NK-92 (cell line): ENCODE data around the gene SOX12.
"Not testable (repeated sequence)": the region's sequence is repeated elsewhere in the genome, so short reads cannot be mapped to it uniquely, and the experiment has no call there.

Experiments
- DNase-seq: peaks from one replicate; lab custom pipeline; 2025; ENCODE audit not compliant: unreplicated experiment; lab: John Stamatoyannopoulos, UW

The SOX12 gene

DNA sequence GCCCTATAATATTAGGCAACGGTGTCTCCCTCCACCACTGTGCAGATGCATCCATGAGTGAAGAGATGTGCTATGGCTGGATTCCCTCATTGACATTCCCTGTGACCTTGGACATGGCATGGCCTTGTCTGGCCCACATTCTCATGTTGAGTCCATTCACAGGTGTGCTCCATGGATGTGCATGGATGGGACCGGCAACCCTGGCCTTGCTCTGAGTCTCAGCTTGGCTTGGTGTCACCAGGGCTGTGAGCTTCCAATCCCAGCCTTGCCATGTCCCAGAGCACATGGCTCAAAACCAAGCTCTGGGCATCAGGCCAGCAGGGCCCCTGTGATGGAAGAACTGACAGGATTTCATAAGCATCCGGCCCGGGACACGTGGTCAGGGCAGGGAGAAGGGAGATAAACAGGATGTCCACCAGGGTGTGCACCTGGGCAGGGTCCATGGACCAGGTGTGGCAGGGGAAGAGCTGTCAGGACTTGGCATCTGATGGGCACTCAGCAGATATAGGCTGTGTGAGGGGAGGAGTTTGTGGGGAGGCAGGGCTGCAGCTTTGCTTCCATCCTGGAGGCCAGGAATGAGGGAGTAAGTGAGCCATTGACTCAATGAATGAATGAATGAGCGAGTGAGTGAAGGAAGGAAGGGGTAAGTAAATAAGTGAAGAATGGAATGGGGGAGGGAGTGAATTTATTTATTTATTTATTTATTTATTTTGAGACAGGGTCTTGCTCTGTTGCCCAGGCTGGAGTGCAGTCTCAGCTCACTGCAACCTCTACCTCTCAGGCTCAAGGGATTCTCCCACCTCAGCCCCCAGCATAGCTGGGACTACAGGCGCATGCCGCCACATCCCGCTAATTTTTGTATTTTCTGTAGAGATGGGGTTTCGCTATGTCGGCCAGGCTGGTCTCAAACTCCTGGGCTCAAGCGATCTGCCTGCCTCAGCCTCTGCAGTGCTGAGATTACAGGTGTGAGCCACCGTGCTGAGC lies 37.2 kb downstream of the SOX12 start:
- DNase-seq, result no peak

GRCh38 chr20:363319-364078 lies 38.1 kb downstream of the SOX12 start:
- DNase-seq, result no peak

GRCh38 chr20:364905-365794 lies 39.8 kb downstream of the SOX12 start:
- DNase-seq, result peak; percentile 29

- no peak for DNase-seq
Measured at GRCh38 chr20:366041-366718, 40.8 kb downstream of the SOX12 start.

DNA sequence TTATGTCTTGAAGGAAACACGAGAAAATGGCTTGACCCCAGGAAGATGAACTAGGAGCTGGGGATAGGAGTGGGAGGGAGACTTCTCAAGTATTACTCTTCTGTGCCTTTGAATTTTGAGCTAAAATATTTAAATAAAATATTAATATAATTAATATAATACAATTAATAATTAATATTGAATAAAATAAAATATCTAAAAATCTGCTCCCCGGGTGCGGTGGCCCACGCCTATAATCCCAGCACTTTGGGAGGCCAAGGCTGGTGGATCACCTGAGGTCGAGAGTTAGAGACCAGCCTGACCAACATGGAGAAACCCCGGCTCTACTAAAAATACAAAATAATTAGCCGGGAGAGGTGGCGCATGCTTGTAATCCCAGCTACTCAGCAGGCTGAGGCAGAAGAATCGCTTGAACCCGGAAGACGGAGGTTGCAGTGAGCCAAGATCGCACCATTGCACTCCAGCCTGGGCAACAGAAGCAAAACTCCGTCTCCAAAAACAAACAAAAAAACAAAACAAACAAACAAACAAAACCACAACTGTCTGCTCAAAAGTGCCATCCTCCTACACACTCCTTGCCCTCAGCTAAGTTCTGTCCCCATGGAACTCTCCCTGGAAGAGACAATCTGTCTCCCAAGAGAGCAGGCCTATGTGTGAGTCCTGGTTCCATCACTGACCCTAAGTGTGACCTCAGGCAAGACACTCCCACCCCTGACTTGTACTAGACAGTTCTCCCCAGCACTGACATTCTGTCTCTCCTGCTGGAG lies 41.5 kb downstream of the SOX12 start:
- DNase-seq, result no peak

DNA sequence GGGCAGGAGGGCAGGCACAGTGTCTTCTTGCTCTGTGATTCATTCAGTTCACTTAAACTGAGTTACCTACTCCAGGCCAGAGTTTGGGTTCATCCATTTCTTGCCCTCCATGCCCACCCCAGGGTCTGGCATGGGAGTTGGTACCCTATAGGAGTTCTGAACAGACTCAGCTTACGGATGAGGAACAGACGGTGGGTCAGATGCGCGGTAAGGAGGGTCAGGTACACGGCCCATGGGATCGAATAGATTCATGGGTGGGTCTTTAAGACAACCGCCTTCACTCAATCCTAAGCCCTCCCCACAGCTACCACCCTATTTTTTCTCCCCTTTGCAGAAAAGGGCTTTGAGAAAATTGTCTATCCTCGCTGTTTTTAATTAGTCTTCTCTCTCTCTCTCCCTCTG lies 42.1 kb downstream of the SOX12 start:
- DNase-seq, result no peak

- no peak for DNase-seq
Measured at GRCh38 chr20:368915-369314, 43.6 kb downstream of the SOX12 start.

DNA sequence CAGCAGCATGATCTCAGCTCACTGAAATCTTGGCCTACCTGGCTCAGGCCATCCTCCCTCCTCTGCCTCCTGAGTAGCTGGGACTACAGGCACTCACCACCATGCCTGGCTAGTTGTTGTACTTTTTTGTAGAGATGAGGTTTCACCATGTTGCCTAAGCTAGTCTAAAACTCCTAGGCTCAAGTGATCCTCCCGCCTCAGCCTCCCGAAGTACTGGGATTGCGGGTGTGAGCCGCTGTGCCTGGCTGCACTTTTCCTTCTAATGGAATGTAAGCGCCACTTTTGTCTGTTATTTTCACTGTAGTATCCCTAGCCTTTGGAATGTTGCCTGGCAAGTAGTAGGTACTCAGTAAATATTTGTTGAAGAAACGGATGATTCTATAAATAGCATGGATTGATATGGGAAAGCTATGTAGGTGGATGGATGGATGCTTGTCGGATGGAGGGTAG lies 44.8 kb downstream of the SOX12 start:
- DNase-seq, result no peak

DNA sequence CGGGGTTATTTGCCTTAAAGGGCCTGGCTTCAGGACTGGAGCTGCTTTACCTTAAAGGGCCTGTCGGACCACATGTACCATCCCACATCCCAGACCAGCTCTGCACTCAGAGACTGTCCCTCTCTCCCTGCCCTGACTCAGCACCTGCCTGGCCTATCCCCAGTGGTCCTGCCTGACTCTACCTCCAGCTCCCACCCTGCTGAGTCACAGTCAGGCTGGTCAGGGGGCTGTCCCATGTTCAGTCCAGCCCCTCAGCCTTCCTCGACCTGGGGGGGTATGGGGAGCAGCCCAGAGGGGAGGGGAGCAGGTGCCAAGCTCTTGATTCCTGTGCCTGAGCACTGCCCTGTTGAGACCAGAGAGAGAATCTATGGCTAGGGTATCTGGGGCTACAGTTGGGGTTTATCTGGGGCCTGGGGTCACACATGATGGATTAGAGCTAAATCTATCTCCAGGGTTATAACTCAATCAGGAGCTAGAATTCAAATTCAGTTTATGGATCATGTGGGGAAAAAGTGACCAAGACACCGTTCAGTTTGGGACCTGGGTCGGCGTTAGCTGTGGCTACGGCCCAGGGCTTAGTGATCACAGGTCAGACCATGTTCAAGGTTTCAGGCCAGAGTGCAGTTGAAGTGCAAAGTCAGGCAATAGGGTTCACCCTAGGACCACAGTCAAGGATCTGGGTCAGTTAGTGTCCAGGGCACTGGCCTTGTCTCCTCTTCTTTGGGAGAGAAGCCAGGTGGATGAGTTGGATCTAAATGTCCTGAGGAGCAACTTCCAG lies 45.8 kb downstream of the SOX12 start:
- no peak for DNase-seq

DNA sequence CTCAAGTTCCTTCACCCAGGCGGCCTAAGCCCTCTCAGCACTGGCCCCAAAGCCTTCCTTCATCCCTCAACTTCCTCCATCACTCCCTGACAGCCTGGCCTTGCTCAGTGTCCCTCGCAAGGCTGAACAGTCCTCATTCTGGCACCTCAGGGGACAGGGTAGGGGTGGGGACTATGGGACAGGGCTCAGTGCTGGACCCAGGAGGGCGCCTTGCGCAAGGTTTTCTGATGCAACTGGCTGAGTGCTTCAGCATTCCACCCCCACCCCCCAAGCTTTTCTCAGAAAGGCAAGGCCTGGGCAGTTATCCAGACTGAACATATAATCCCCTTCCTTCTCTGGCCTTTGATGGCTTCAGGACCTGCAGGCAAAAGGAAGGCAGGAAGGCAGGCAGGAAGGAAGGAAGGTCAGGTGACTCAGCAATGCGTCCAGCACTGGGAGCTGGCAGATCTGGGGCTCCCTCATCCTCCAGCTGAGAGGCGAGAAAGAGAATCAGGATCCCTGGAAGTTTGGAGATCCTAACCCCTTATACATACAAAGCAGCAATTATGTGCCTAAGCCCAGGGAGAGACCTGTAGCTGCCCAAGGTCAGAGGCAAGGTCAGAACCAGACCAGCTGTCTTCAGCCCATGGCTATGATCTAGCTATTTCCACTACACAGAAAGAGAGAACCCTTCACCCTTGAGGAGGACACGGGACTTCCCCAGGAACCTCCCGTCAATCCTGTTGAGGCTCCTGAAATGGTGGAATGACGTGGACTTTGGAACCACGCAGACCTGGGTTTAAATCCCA lies 46.6 kb downstream of the SOX12 start:
- no peak for DNase-seq

DNA sequence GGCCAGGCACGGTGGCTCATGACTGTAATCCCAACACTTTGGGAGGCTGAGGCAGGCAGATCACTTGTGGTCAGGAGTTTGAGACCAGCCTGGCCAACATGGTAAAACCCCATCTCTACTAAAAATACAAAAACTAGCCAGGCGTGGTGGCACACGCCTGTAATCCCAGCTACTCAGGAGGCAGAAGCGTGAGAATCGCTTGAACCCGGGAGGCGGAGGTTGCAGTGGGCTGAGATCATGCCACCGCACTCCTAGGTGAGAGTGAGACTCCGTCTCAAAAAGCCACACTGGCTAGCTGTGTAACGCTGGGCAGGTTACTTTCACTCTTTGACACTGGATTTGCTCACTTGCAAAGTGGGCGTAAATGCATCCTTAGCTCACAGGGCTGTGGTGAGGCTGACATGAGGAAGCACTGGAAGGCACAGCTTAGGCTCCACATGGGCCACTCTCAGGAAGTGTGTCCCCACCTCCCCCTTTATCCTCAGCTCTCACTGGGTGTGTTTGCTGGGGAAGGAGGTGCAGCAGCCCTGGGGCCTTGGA lies 47.3 kb downstream of the SOX12 start:
- not testable (repeated sequence) for DNase-seq

GRCh38 chr20:373171-373890 lies 48.0 kb downstream of the SOX12 start:
- DNase-seq, result no peak

GRCh38 chr20:375265-375889 lies 50.0 kb downstream of the SOX12 start:
- DNase-seq, result no peak

DNA sequence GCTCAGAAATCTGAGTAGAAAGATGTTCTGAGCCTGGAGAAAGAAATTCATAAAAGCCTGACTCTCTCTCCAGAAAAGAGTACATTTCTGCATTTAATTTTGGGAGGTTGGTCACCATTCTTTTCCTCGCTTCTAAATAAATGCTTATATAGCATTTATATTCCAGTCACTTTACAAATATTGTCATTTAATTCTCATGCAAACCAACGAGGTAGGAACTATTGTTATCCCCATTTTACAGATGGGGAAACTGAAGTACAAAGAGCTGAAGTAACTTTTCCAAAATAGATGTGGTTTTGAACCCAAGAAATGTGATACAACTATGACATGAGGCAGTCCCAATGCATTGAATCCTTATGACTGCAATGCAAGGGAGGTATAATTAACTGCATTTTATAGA lies 50.7 kb downstream of the SOX12 start:
- no peak for DNase-seq

DNA sequence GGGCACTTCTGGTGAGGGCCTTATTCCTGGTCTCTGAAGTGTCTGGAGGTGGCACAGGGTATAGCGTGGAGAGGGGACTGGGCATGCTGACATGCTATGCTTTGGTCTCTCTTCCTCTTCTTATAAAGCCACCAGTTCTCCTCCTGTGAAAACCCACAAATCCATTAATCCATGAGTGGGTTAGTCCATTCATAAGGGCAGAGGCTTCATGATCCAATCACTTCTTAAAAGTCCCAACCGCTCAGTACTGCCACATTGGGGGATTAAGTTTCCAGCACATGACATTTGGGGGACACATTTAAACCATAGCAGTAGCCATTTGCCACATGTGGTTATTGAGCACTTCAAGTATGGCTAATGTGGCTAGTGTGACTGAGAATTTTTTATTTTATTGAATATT lies 51.4 kb downstream of the SOX12 start:
- DNase-seq, result no peak

DNA sequence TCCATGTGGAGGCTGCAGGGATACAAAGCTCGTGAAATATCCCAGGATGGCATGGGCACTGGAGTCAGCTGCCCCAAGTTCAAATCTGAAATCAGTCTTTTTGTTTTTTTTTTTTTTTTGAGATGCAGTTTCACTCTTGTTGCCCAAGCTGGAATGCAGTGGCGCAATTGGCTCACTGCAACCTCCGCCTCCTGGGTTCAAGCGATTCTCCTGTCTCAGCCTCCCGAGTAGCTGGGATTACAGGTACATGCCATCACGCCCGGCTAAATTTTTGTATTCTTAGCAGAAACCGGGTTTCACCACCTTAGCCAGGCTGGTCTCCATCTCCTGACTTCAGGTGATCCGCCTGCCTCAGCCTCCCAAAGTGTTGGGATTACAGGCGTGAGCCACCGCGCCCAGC lies 52.2 kb downstream of the SOX12 start:
- DNase-seq, result not testable (repeated sequence)

DNA sequence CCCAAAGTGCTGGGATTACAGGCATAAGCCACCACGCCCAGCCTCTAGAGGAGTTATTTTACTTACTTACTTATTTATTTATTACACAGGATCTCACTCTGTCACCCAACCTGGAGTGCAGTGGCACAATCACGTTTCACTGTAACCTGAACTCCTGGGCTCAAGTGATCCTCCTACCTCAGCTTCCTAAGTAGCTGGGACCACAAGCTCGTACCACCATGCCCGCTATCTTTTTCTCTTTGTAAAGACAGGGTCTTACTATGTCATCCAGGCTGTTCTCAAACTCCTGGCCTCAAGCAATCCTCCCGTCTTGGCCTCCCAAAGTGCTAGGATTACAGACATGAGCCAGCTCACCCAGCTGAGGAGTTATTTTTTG lies 53.6 kb downstream of the SOX12 start:
- DNase-seq, result no peak
